Upper lobe of left lung (tissue), 6 donors: ENCODE results near the gene CIB4. TPM values are rescaled to one million over a fixed set of nuclear protein-coding genes. Genes with fewer than 3 reads are reported as not detected.

Experiments used
- ATAC-seq, 2 donors: fragments of 200-7000 bp; cut with Tn5 transposase; one replicate each; pipeline ENCODE4 v1.9.1; 2022; ENCODE audit warnings: mild to moderate bottlenecking in 2 of 2, moderate library complexity in 2 of 2; ENCODE audit not compliant: low FRiP score in 2 of 2
- DNase-seq, 2 donors: peaks; one replicate each; pipeline ENCODE4 v3.0.0-alpha.2; 2019 to 2020
- H3K27ac ChIP-seq, 4 donors: fragments of 200-600 bp; sonication (generic); one replicate each; pipeline ENCODE4 v1.5.1; 2016 to 2019
- H3K27me3 ChIP-seq, 4 donors: fragments of 200-600 bp; sonication (generic); one replicate each; pipeline ENCODE4 v1.5.1; 2017 to 2019
- H3K36me3 ChIP-seq, 4 donors: fragments of 200-600 bp; sonication (generic); one replicate each; pipeline ENCODE4 v1.5.1; 2016 to 2019
- H3K4me1 ChIP-seq, 4 donors: fragments of 200-600 bp; sonication (generic); one replicate each; pipeline ENCODE4 v1.5.1; 2018 to 2019
- H3K4me3 ChIP-seq, 4 donors: fragments of 200-600 bp; sonication (generic); one replicate each; pipeline ENCODE4 v1.5.1; 2017 to 2019; ENCODE audit warnings: mild to moderate bottlenecking in 2 of 4, moderate library complexity in 1 of 4
- H3K9me3 ChIP-seq, 4 donors: fragments of 200-600 bp; sonication (generic); one replicate each; pipeline ENCODE4 v1.5.1; 2018 to 2019
- EP300 ChIP-seq, 4 donors: sonication (generic); formaldehyde crosslinking; IDR thresholded peaks; one replicate each; pipeline ENCODE4 v1.5.1; 2017; ENCODE audit warnings: antibody characterized with exemption in 4 of 4, control low read depth in 2 of 4
- POLR2A ChIP-seq, 4 donors: fragments of 450-650 bp; IDR thresholded peaks; one replicate each; pipeline ENCODE4 v1.5.1; 2016 to 2017; ENCODE audit warnings: antibody characterized with exemption in 4 of 4, mild to moderate bottlenecking in 2 of 4
- POLR2AphosphoS5 ChIP-seq, 2 donors: sonication (generic); formaldehyde crosslinking; IDR thresholded peaks; one replicate each; pipeline ENCODE4 v1.5.1; 2017; ENCODE audit warnings: antibody characterized with exemption in 2 of 2
- WGBS, 2 donors: methylation state at CpG; one replicate each; pipeline ENCODE4 v1.1.5; 2017 to 2018; 5-methylcytosine and 5-hydroxymethylcytosine counted together
- total RNA-seq, 6 donors: library from RNA; depleted of rRNA in 4 of 6; stranded (reverse); fragments of >200 nt in 4 of 6; gene quantifications; one replicate each; pipeline versions ENCODE4 v1.1.0 to v1.2.1, GENCODE V29; 2016 to 2021
- TF ChIP-seq, protein P1 (sequence below), 6 experiments: fragments of 450-650 bp in 4 of 6; fragments of 200-600 bp in 2 of 6; sonication (generic) in 2 of 6; IDR thresholded peaks; one replicate each; pipeline ENCODE4 v1.5.1; 2016 to 2019; ENCODE audit warnings: antibody characterized with exemption in 6 of 6
- donor health status: DM: no; HTN: no; CAD: no; lungs with moderate emphysema.
- donor health status: DM: no; HTN: yes; CAD: no; lungs with severe emphysema.

The CIB4 gene
- total RNA-seq, 6 donors from 2014 or later: not detected

GRCh38 chr2:26610504-26611335 is 30.4 kb downstream of the CIB4 start:
- 64 to 72% methylated on average over 7 of the region's 7 CpGs for WGBS, 2 donors

DNA sequence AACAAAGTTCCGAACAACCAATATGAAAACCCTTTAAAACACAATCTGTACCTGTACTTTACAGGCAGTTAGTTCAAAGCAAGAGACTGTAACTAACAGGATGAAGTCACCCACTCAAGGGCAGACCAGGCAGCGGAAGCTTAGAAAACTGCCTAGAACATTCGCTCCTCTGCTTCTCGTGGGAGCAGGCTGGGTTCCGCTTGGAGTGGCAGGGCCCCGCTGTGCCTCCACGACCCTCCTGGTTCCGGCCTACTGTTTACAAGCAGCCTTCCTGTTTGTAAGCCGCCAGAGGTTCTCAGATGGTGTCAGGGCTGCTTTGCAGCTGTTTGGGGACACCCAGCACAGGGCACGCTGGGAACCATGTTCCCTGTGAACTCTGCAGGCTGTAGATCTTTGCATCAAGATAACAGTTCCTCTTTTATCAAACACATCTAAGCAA is 31.3 kb downstream of the CIB4 start:
- Histone ChIP-seq H3K27ac (peak overlapping the region; percentile 41 to 76 (median 62)), H3K9me3 (no peaks in the 10 kb centered on the region), H3K27me3 (no peaks in the 10 kb centered on the region), H3K4me3 (no peak overlapping the region), H3K4me1 (peaks cover 47 to 62% (median 52%) of the 10 kb centered on the region in 4 donors), H3K36me3 (no peaks in the 10 kb centered on the region)
- 59 to 64% methylated on average over 8 to 10 of the region's 10 CpGs for WGBS, 2 donors
- ATAC-seq: no peak
- TF ChIP-seq POLR2A (IDR thresholded peaks at IDR 0.05) (no peak), POLR2AphosphoS5 (IDR thresholded peaks at IDR 0.05) (peak in 1 of 2 donors; percentile 80), EP300 (IDR thresholded peaks at IDR 0.05) (peak in 2 of 4 donors; percentile 21 to 76)
- TF ChIP-seq, protein P1, sequence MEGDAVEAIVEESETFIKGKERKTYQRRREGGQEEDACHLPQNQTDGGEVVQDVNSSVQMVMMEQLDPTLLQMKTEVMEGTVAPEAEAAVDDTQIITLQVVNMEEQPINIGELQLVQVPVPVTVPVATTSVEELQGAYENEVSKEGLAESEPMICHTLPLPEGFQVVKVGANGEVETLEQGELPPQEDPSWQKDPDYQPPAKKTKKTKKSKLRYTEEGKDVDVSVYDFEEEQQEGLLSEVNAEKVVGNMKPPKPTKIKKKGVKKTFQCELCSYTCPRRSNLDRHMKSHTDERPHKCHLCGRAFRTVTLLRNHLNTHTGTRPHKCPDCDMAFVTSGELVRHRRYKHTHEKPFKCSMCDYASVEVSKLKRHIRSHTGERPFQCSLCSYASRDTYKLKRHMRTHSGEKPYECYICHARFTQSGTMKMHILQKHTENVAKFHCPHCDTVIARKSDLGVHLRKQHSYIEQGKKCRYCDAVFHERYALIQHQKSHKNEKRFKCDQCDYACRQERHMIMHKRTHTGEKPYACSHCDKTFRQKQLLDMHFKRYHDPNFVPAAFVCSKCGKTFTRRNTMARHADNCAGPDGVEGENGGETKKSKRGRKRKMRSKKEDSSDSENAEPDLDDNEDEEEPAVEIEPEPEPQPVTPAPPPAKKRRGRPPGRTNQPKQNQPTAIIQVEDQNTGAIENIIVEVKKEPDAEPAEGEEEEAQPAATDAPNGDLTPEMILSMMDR (IDR thresholded peaks at IDR 0.05): no peak
- peak in 1 of 2 donors; percentile 46 for DNase-seq

More at GRCh38 chr2:26610504-26611335, 30.4 kb downstream of the CIB4 start:
- no peak for TF ChIP-seq EP300 (IDR thresholded peaks at IDR 0.05)
- TF ChIP-seq, protein P1 (IDR thresholded peaks at IDR 0.05): no peak
- no peak for TF ChIP-seq POLR2A (IDR thresholded peaks at IDR 0.05)
- no peak for TF ChIP-seq POLR2AphosphoS5 (IDR thresholded peaks at IDR 0.05)
- Histone ChIP-seq H3K9me3 (no peaks in the 10 kb centered on the region), H3K27ac (peak overlapping the region in 3 of 4 donors; percentile 14 to 76 (median 61)), H3K36me3 (no peaks in the 10 kb centered on the region), H3K27me3 (no peaks in the 10 kb centered on the region), H3K4me1 (peaks cover 51 to 68% (median 59%) of the 10 kb centered on the region in 4 donors), H3K4me3 (no peak overlapping the region)
- ATAC-seq: no peak
- no peak for DNase-seq

GRCh38 chr2:26609205-26609631 is 31.9 kb downstream of the CIB4 start:
- Histone ChIP-seq H3K4me1 (peaks cover 40 to 56% (median 47%) of the 10 kb centered on the region in 4 donors), H3K27me3 (no peaks in the 10 kb centered on the region), H3K9me3 (no peaks in the 10 kb centered on the region), H3K27ac (peak overlapping the region; percentile 41 to 76 (median 62)), H3K36me3 (no peaks in the 10 kb centered on the region), H3K4me3 (no peak overlapping the region)
- TF ChIP-seq POLR2AphosphoS5 (IDR thresholded peaks at IDR 0.05) (no peak), EP300 (IDR thresholded peaks at IDR 0.05) (no peak), POLR2A (IDR thresholded peaks at IDR 0.05) (no peak)
- TF ChIP-seq, protein P1 (IDR thresholded peaks at IDR 0.05): no peak
- no peak for DNase-seq
- 68 to 76% methylated on average over 7 of the region's 7 CpGs for WGBS, 2 donors
- no peak for ATAC-seq

DNA sequence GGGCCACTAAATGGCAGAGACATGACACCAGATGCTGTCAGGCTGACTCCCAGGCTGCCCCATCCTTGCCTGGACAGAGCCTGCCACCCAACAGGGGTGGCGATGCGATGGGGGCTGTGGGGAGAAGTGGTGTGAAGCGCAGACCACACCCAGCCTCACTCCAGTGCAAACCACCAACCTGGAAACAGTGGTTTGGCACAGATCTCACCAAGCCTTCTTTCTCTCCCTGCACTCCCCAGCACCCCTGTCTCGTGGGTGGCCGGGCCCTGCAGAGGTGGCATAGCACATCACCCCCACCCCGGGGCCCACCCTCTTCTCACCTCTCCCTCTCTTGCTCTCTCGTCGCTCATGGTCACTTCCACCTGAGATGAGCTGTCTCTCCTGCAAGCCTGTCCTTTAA is 32.6 kb downstream of the CIB4 start:
- ATAC-seq: no peak
- Histone ChIP-seq H3K27me3 (no peaks in the 10 kb centered on the region), H3K27ac (peak overlapping the region in 3 of 4 donors; percentile 40 to 76 (median 61)), H3K9me3 (no peaks in the 10 kb centered on the region), H3K36me3 (no peaks in the 10 kb centered on the region), H3K4me3 (no peak overlapping the region), H3K4me1 (peaks cover 34 to 49% (median 41%) of the 10 kb centered on the region in 4 donors)
- TF ChIP-seq, protein P1 (IDR thresholded peaks at IDR 0.05): no peak
- 77 to 80% methylated on average over 8 of the region's 8 CpGs for WGBS, 2 donors
- DNase-seq: no peak
